ENCODE results near the gene SLC22A31. TPM values are rescaled to one million over a fixed set of nuclear protein-coding genes. Genes with fewer than 3 reads are reported as not detected.
A peak's percentile ranks its signal among the peaks of the same experiment; 100 is the strongest.

The SLC22A31 gene
- total and polyA plus RNA-seq, 9 of the 15 experiments (the other 6 are each of a cell fraction or from before 2014, with no cell fraction given), result 0.29 to 2.2 (median 0.47) TPM; not detected in 3

- no peak overlapping the region for H3K4me3 ChIP-seq
- POLR2A ChIA-PET, result no interaction called here
- intact Hi-C loops (cut with micrococcal nuclease) (no loop called here), in situ Hi-C loops (cut with MboI) (loop anchor here (10.0 kb wide), 1 partner anchor 396 kb away; the partner anchor contains the start of gene APRT)
- no peak overlapping the region for H2AFZ ChIP-seq (ENCODE audit: low read depth, low read length)
- H3K79me2 ChIP-seq (ENCODE audit: control insufficient read depth, insufficient read depth, low read length), result no peaks in the 10 kb centered on the region
- no peaks in the 10 kb centered on the region for H3K9me1 ChIP-seq (ENCODE audit: control insufficient read depth, insufficient read depth, low read length)
- peak; percentile 53; the same call in 2 of the 3 replicates for ATAC-seq
- H3K27me3 ChIP-seq (ENCODE audit: control insufficient read depth in 2 of 2, insufficient read depth in 2 of 2, low read length in 2 of 2), result peaks cover 16 to 20% of the 10 kb centered on the region in 2 experiments; a peak in 3 of 5 replicates
- WGBS (ENCODE audit: insufficient coverage, low coverage, missing lambda C conversion rate), result 10% methylated on average over 15 of the region's 15 CpGs
- no peak overlapping the region for H3K27ac ChIP-seq (ENCODE audit: extremely low read depth, low read depth, low read length)
- FAIRE-seq, result no peak
- no peak for DNase-seq (ENCODE audit: extremely low read depth in 1 of 4, low spot score in 3 of 4)
- CTCF ChIA-PET (ENCODE audit: low intra/inter-chr PET ratio), result no interaction called here
- BruUV-seq (replicated peaks), result no TSS peak
- H3K9ac ChIP-seq (ENCODE audit: insufficient read depth in 1 of 2, low read depth in 2 of 2, low read length in 2 of 2), result peak overlapping the region in 1 of 2 experiments; percentile 36; a peak in 2 of 4 replicates
- H3K4me1 ChIP-seq (replicated peaks in 1 of 2; ENCODE audit: control insufficient read depth in 2 of 2, insufficient read depth in 2 of 2, low read length in 2 of 2), result peaks cover 3% of the 10 kb centered on the region in 2 experiments; a peak in 3 of 5 replicates
- H3K9me3 ChIP-seq (replicated peaks; ENCODE audit: control insufficient read depth, insufficient read depth, low read depth, low read length), result no peaks in the 10 kb centered on the region
- no peaks in the 10 kb centered on the region for H3K36me3 ChIP-seq (ENCODE audit: control insufficient read depth, insufficient read depth, low read length)
- H3K4me2 ChIP-seq (ENCODE audit: insufficient read depth, low read length), result no peak overlapping the region
- no peaks in the 10 kb centered on the region; the same call in 1 of the 2 replicates for H4K20me1 ChIP-seq (replicated peaks; ENCODE audit: control insufficient read depth, insufficient read depth, low read length)
- TF ChIP-seq SMAD4 (CRISPR knock-in tag; conservative IDR thresholded peaks at IDR 0.05) (no peak), HMG20B (CRISPR knock-in tag; IDR thresholded peaks at IDR 0.05) (no peak), NR0B1 (IDR thresholded peaks at IDR 0.05; ENCODE audit: partially characterized antibody) (no peak), POLR3A (IDR thresholded peaks at IDR 0.05; ENCODE audit: borderline replicate concordance, extremely low read depth, insufficient read depth, insufficient read length) (no peak), ZNF316 (IDR thresholded peaks at IDR 0.05) (no peak), MIER1 (IDR thresholded peaks at IDR 0.05; ENCODE audit: low read depth) (no peak), YBX1 (IDR thresholded peaks at IDR 0.05) (no peak), SPI1 (IDR thresholded peaks at IDR 0.05; ENCODE audit: borderline replicate concordance, low read depth, low read length) (no peak), TAF9B (IDR thresholded peaks at IDR 0.05; ENCODE audit: partially characterized antibody) (no peak), HMGXB4 (CRISPR knock-in tag; IDR thresholded peaks at IDR 0.05) (no peak), NCOA4 (IDR thresholded peaks at IDR 0.05; ENCODE audit: partially characterized antibody) (no peak), ZFP91 (CRISPR knock-in tag; IDR thresholded peaks at IDR 0.05) (no peak), ARNT (IDR thresholded peaks at IDR 0.05) (no peak), ZBTB2 (IDR thresholded peaks at IDR 0.05) (no peak), NFE2L1 (tag; IDR thresholded peaks at IDR 0.05; ENCODE audit: borderline replicate concordance, low read depth) (no peak), SNIP1 (IDR thresholded peaks at IDR 0.05; ENCODE audit: low read depth) (no peak)
Measured at GRCh38 chr16:89210904-89211515, 10.7 kb upstream of the SLC22A31 start.
